ENCODE data around the gene SPRR2E.
"Not testable (repeated sequence)": the region's sequence is repeated elsewhere in the genome, so short reads cannot be mapped to it uniquely, and the experiment has no call there.

DNA sequence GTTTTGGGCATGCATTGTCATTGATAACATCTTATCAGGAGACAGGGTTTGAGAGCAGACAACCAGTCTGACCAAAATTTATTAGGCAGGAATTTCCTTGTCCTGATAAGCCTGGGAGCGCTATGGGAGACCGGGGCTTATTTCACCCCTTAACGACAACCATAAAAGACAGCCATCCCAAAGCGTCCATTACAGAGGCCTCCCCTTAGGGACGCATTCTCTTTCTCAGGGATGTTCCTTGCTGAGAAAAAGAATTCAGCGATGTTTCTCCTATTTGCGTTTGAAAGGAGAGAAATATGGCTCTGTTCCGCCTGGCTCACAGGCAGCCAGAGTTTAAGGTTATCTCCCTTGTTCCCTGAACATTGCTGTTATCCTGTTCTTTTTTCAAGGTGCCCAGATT lies 29.5 kb upstream of the SPRR2E start:
- TF ChIP-seq, protein P1, sequence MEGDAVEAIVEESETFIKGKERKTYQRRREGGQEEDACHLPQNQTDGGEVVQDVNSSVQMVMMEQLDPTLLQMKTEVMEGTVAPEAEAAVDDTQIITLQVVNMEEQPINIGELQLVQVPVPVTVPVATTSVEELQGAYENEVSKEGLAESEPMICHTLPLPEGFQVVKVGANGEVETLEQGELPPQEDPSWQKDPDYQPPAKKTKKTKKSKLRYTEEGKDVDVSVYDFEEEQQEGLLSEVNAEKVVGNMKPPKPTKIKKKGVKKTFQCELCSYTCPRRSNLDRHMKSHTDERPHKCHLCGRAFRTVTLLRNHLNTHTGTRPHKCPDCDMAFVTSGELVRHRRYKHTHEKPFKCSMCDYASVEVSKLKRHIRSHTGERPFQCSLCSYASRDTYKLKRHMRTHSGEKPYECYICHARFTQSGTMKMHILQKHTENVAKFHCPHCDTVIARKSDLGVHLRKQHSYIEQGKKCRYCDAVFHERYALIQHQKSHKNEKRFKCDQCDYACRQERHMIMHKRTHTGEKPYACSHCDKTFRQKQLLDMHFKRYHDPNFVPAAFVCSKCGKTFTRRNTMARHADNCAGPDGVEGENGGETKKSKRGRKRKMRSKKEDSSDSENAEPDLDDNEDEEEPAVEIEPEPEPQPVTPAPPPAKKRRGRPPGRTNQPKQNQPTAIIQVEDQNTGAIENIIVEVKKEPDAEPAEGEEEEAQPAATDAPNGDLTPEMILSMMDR (IDR thresholded peaks at IDR 0.05): not testable (repeated sequence)
- TF ChIP-seq POLR2A (IDR thresholded peaks at IDR 0.05): not testable (repeated sequence)

Measured in body of pancreas (tissue), 4 donors.